Lower leg skin (tissue), 4 donors: Measurements from ENCODE around the gene CPVL. TPM values are rescaled to one million over a fixed set of nuclear protein-coding genes. Genes with fewer than 3 reads are reported as not detected.

Experiments used
- DNase-seq, 2 donors: peaks; one replicate each; pipeline ENCODE4 v3.0.0-alpha.2; 2019; ENCODE audit warnings: low spot score in 2 of 2
- H3K4me3 ChIP-seq: fragments of 200-600 bp; sonication (generic); 2 replicates; pipeline ENCODE4 v1.5.1; 2017; ENCODE audit warnings: mild to moderate bottlenecking, low read depth; ENCODE audit not compliant: poor library complexity, severe bottlenecking
- CTCF ChIP-seq, 3 donors: fragments of 450-650 bp; IDR thresholded peaks; one replicate each; pipeline ENCODE4 v1.5.1; 2016; ENCODE audit warnings: antibody characterized with exemption in 3 of 3, mild to moderate bottlenecking in 3 of 3, moderate library complexity in 2 of 3
- POLR2A ChIP-seq, 2 donors: fragments of 450-650 bp; IDR thresholded peaks; one replicate each; pipeline ENCODE4 v1.6.1; 2016 to 2017; ENCODE audit warnings: antibody characterized with exemption in 2 of 2, mild to moderate bottlenecking in 1 of 2, moderate library complexity in 1 of 2
- WGBS, 2 donors: methylation state at CpG; one replicate each; pipeline ENCODE4 v1.1.5; 2018; 5-methylcytosine and 5-hydroxymethylcytosine counted together
- intact Hi-C: fragments of 100-400 bp; cut with DNase I; formaldehyde crosslinking; loops from one replicate; pipeline ENCODE4 v1.15.0; 2023; ENCODE audit warnings: low total_unique reads
- total RNA-seq, 4 donors: library from RNA; depleted of rRNA; stranded (reverse); fragments of >200 nt; gene quantifications; one replicate each; pipeline ENCODE4 v1.1.0, GENCODE V29; 2016

The CPVL gene
- total RNA-seq, 4 donors from 2014 or later = 8.8 to 17.5 (median 12.6) TPM

- 51 to 61% methylated on average over 3 of the region's 3 CpGs for WGBS, 2 donors
- no peak for DNase-seq
- intact Hi-C loops = no loop called here
- no peak for TF ChIP-seq CTCF (IDR thresholded peaks at IDR 0.05)
- no peak for TF ChIP-seq POLR2A (IDR thresholded peaks at IDR 0.05)
- H3K4me3 ChIP-seq = no peak overlapping the region
These were observed 140.5 kb downstream of the CPVL start for GRCh38 chr7:29005829-29006228.

GRCh38 chr7:29005406-29005805, 140.9 kb downstream of the CPVL start:
- 24 to 33% methylated on average over 1 of the region's 1 CpG for WGBS, 2 donors
- no peak overlapping the region for H3K4me3 ChIP-seq
- no peak for DNase-seq
- TF ChIP-seq POLR2A (IDR thresholded peaks at IDR 0.05) (no peak), CTCF (IDR thresholded peaks at IDR 0.05) (no peak)
- intact Hi-C loops = no loop called here

- WGBS, 2 donors = 95 to 96% methylated on average over 5 of the region's 5 CpGs
- DNase-seq = no peak
These were observed 142.6 kb downstream of the CPVL start for GRCh38 chr7:29003703-29004102.

GRCh38 chr7:29000717-29001076, 145.6 kb downstream of the CPVL start:
- TF ChIP-seq POLR2A (IDR thresholded peaks at IDR 0.05) (no peak), CTCF (IDR thresholded peaks at IDR 0.05) (no peak)
- 88 to 94% methylated on average over 2 of the region's 2 CpGs for WGBS, 2 donors
- H3K4me3 ChIP-seq = no peak overlapping the region
- no peak for DNase-seq
- intact Hi-C loops = no loop called here

More at GRCh38 chr7:29003703-29004102, 142.6 kb downstream of the CPVL start:
- intact Hi-C loops = no loop called here
- no peak overlapping the region for H3K4me3 ChIP-seq
- TF ChIP-seq CTCF (IDR thresholded peaks at IDR 0.05) = no peak
- no peak for TF ChIP-seq POLR2A (IDR thresholded peaks at IDR 0.05)

GRCh38 chr7:28999895-29000716, 146.2 kb downstream of the CPVL start:
- no peak overlapping the region for H3K4me3 ChIP-seq
- DNase-seq = no peak
- WGBS, 2 donors = 86% methylated on average over 12 of the region's 12 CpGs
- intact Hi-C loops = no loop called here
- TF ChIP-seq POLR2A (IDR thresholded peaks at IDR 0.05) (no peak), CTCF (IDR thresholded peaks at IDR 0.05) (no peak)

GRCh38 chr7:28999427-28999826, 146.9 kb downstream of the CPVL start:
- H3K4me3 ChIP-seq = no peak overlapping the region
- TF ChIP-seq POLR2A (IDR thresholded peaks at IDR 0.05) (no peak), CTCF (IDR thresholded peaks at IDR 0.05) (no peak)
- no peak for DNase-seq
- WGBS, 2 donors = 91 to 94% methylated on average over 5 of the region's 5 CpGs
- intact Hi-C loops = no loop called here
